NOMO-1 treated with DMSO at 0.1 percent for 48 hours (cell line): ENCODE results near the gene WEE1.
"Not testable (repeated sequence)": the region's sequence is repeated elsewhere in the genome, so short reads cannot be mapped to it uniquely, and the experiment has no call there.

Experiments
- DNase-seq: peaks from one replicate; lab custom pipeline; 2025; ENCODE audit not compliant: unreplicated experiment; lab: John Stamatoyannopoulos, UW

Gene WEE1

DNA sequence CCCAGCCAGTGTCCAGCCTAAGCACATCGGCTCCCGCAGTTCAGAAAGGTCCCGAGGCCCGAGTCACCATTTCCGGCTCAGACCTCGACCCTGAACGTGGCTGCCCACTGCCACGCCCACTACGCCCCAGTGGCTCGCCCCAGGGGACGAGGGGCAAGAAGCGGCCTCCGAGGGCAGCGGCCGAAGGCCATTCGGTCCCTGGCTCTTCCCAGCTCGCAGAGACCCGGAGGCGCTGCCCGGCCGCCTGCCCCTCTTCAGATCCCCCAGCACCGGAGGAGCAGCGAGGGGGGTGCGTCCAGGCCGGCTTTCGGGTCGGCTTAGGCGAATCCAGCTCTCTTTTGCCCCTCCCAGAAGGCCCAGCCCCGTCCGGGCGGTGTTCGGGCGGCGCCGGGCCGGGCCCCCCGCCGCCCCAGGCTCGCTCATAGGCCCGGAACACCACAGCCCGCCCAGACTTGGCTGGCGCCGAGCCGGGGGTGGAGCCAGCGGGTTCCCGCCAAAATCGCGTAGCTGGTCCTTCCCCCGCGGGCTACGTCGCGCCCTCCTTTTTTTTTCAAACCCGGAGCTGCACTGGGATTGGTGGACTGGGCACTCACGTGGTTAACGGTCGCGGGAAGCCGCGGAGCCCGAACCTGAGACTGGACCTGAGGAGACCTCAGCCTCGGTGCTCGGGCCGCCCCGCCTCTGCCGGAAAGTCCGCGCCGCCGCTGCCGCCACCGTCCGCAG is at the start of gene WEE1:
WEE1 (plus strand) TSS at position 619 of the 723 bp plus-strand sequence. CDS start 264 bp downstream, outside the sequence.
- DNase-seq, result peak; percentile 95

DNA sequence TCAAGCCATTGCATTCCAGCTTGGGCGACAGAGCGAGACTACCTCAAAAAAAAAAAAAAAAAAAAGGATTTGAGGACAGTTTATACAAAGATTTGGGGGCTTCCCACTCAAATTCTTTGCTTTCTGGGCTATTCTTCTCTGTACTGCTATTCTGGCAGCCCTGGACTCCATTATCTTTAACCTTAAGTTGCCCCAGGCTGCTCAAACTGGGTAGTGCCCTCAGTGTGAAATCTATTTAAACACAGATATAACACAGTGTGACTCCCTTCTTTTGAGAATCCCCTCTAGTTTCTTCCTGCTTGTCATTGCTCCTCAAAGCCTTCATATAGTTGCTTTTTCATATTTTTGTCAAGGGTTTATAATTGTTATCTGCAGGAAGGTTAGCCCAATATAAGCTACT is 49.5 kb upstream of the WEE1 start:
- no peak for DNase-seq

DNA sequence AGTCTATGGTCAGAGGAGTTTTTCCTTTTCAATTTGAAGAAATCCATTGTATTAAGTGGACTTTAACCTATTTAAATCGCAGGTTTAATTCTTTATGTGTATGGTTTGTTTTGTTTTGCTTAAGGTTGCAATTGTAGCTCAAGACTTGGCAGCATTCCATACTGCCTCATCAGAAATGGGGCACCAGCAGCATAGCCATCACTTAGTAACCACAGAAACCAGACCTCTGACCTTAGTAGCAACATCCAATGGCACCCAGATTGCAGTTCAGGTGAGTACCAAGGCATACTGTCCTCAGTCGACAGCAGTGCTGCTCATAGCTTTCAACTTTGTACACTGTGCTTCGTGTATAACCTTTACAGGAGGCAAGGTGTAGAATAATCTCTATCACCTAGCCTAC is 48.4 kb upstream of the WEE1 start:
- no peak for DNase-seq

GRCh38 chr11:9527481-9528135 is 45.9 kb upstream of the WEE1 start:
- DNase-seq, result no peak

- no peak for DNase-seq
Observed at GRCh38 chr11:9528136-9528501, 45.4 kb upstream of the WEE1 start.

- DNase-seq, result no peak
Observed at GRCh38 chr11:9528573-9529333, 44.7 kb upstream of the WEE1 start.

DNA sequence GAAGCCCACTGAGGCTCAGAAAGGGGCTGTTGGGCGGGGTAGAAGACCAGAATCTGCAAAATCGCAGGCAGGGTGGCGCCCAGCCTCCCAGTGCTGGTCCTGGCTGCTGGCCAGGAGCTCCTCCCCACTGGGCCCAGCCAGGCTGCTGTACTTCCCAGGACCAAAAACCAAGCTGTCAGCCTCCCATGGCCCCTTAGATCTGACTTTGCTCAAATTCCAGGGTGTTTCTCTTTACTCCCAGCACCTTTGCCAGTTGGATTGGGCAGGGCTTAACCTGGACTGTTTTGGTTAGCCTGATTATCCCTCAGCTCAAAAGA is 44.2 kb upstream of the WEE1 start:
- DNase-seq, result no peak

DNA sequence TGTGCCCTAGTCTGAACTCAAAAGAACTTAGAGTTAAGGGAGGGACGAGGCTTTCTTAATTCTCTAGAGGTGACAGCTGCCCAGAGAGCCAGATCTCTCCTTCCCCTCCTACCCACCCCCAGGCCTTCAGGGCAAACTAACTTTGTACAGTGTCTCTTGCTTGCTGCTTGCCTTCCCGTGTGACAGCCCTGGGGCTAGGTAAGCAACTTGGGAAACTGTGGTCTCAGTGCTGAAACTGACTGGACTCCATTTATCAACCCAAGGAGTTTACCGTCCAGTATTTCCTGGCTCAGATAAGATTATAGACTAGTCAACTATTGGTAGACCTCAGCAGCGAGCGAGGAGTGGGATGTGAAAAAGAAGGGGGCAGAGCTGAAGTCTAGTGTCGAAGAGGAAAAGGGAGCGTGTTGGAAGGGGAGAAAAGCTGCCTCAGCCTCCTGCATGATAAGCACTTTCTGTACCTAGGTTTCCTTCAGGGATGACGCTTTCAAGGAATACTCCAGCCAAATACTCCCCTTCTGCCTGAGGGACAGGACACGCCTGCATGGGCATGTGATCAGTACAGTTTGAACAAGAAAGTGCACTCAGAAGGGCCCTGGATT is 43.3 kb upstream of the WEE1 start:
- no peak for DNase-seq

DNA sequence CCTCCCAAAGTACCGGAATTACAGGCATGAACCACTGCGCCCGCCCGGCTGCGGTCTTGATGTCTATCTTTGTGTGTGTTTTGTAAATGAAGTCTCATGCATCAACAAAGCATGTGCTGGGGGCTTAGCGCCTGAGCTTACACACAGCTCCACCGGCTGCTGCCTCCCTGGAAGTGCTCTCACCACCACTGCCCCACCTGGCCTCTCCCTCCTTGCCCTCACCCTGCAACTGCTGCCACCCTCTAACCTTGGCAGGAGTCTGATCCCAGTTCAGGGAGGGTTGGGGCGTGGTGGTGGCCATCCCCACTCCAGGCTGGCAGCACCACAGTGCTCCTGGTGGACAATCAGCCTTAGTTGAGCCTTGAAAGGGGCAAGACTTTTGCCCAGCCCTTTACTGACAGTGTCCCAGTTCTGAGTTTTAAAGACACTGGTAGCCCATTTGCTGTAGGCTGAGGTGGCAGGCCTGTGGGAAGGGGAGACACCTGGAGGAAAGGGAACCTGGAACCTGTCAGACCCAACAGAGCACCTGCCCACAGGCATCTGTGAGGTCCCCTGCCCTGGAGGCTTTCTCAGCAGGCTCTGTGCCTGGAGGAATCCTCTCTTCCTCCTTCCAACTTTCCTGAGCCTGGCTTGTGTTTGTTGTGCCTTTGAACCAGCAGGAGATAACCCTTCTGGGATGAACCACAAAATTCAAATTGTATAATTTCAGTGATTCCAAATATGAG is 42.4 kb upstream of the WEE1 start:
- no peak for DNase-seq

DNA sequence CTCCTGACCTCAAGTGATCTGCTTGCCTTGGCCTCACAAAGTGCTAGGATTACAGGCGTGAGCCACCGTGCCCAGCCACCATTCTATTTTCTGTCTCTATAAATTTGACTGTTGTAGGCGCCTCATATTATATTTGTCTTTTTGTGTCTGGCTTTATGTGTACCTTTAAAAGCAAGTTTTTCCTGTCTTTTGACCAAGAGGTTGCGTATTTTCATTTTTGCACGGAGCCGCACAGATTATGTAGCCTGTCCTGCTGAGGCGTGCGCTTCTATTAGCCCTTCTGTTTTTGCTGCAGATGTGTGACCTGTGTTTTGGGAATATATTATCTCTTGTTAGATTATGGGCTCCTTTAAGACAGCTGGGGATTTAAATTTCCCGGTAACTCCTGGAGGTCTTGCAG is 40.4 kb upstream of the WEE1 start:
- no peak for DNase-seq

GRCh38 chr11:9533736-9534473 is 39.6 kb upstream of the WEE1 start:
- DNase-seq, result no peak

GRCh38 chr11:9535189-9535781 is 38.2 kb upstream of the WEE1 start:
- peak; percentile 91 for DNase-seq

- no peak for DNase-seq
Observed at GRCh38 chr11:9538548-9538947, 34.9 kb upstream of the WEE1 start.

- not testable (repeated sequence) for DNase-seq
Observed at GRCh38 chr11:9549216-9549615, 24.3 kb upstream of the WEE1 start.

- DNase-seq, result no peak
Observed at GRCh38 chr11:9550191-9550628, 23.3 kb upstream of the WEE1 start.

DNA sequence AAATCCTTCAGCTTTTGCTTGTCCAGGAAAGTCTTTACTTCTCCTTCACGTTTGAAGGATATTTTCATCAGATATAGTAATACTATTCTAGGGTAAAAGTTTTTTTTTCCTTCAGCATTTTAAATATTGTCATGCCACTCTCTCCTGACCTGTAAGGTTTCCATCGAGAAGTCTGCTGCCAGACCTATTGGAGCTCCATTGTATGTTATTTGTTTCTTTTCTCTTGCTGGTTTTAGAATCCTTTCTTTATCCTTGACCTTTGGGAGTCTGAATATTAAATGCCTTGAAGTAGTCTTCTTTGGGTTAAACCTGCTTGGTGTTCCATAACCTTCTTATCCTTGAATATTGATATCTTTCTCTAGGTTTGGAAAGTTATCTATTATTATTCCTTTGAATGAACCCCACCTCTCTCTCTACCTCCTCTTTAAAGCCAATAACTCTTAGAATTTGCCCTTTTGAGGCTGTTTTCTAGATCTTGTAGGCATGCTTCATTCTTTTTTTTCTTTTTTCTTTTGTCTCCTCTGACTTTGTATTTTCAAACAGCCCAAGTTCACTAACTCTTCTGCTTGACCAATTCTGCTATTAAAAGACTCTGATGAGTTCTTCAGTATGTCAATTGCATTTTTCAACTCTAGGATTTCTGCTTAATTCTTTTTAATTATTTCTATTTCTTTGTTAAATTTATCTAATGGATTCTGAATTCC is 12.0 kb upstream of the WEE1 start:
- no peak for DNase-seq

DNA sequence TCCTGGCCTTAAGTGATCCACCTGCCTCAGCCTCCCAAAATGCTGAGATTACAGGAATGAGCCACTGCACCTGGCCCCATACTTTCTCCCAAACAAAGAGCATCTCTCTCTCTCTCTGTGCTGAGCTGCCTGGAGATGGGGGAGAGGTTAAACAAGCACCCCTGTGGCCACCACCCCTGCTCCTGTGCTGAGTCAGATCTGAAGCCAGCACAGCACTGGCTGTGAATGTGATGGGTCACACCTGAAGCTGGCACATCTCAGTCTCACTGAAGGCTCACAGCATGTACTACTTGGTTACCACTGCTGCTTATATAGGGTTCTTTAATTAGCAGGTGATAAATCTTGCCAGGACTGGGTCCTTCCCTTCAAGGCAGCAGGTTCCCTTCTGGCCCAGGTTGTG is 10.8 kb upstream of the WEE1 start:
- no peak for DNase-seq

DNA sequence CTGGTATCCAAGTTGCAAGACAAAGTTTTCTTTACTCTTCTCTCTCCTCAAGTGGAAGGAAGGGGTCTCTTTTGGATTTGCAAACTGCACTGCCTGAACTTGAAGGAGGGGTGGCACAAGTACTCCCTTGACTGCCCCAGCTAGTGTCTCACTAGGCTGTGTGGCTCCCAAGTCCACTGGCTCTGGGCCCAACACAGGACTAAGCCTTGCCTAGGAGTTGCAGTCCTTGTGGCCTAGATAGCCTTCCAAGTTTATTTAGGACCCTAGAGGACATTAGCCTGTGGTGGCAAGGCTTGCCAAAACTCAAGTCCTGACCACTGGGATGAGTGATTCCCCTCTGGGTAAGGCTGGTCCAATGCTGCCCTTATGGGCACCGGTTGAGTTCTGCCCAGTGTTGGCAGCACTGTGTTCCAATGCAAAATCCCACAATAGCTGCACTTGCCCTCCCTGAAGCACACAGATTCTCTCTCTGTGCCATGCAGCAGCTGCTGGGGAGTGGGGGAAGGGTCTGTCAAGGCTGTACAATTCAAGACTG is 10.2 kb upstream of the WEE1 start:
- DNase-seq, result no peak
